ENCODE data around the gene PRR16. TPM values are rescaled to one million over a fixed set of nuclear protein-coding genes. Genes with fewer than 3 reads are reported as not detected.

The PRR16 gene
- total RNA-seq, 4 donors from 2014 or later = 1.9 to 8.4 (median 2.7) TPM

- TF ChIP-seq CTCF (IDR thresholded peaks at IDR 0.05) = no peak
- ATAC-seq (ENCODE audit: low FRiP score) (no peak), DNase-seq (ENCODE audit: low spot score) (no peak)
Observed at GRCh38 chr5:120512791-120513650, 48.9 kb downstream of the PRR16 start.

- no peak for TF ChIP-seq CTCF (IDR thresholded peaks at IDR 0.05)
- no peak for ATAC-seq (ENCODE audit: low FRiP score)
- no peak for DNase-seq (ENCODE audit: low spot score)
Observed at GRCh38 chr5:120516805-120517204, 52.7 kb downstream of the PRR16 start.

- DNase-seq (ENCODE audit: low spot score) (no peak), ATAC-seq (ENCODE audit: low FRiP score) (no peak)
Observed at GRCh38 chr5:120517607-120518252, 53.6 kb downstream of the PRR16 start.

GRCh38 chr5:120518581-120518980 is 54.5 kb downstream of the PRR16 start:
- no peak for DNase-seq (ENCODE audit: low spot score)
- ATAC-seq (ENCODE audit: low FRiP score) = no peak
- TF ChIP-seq CTCF (IDR thresholded peaks at IDR 0.05) = no peak

More at GRCh38 chr5:120517607-120518252, 53.6 kb downstream of the PRR16 start:
- TF ChIP-seq CTCF (IDR thresholded peaks at IDR 0.05) = no peak

- no peak for TF ChIP-seq CTCF (IDR thresholded peaks at IDR 0.05)
- ATAC-seq (ENCODE audit: low FRiP score) (no peak), DNase-seq (ENCODE audit: low spot score) (no peak)
Observed at GRCh38 chr5:120527251-120527650, 63.2 kb downstream of the PRR16 start.

- no peak for ATAC-seq (ENCODE audit: low FRiP score)
- TF ChIP-seq CTCF (IDR thresholded peaks at IDR 0.05) = no peak
- DNase-seq (ENCODE audit: low spot score) = no peak
Observed at GRCh38 chr5:120528609-120529008, 64.5 kb downstream of the PRR16 start.

Data from omental fat pad (tissue), 4 donors.